Esophagus (tissue), 2 donors: ENCODE measurements around the gene SLC35D2. TPM values are rescaled to one million over a fixed set of nuclear protein-coding genes. Genes with fewer than 3 reads are reported as not detected.
"Not testable (repeated sequence)": the region's sequence is repeated elsewhere in the genome, so short reads cannot be mapped to it uniquely, and the experiment has no call there.

Experiments
- H3K27ac ChIP-seq, 2 donors: one replicate each; pipeline ENCODE4 v1.5.1; 2013; ENCODE audit warnings: low read depth in 2 of 2, mild to moderate bottlenecking in 2 of 2, inconsistent platforms in 1 of 2, low read length in 1 of 2, moderate library complexity in 1 of 2
- H3K27me3 ChIP-seq, 2 donors: one replicate each; pipeline ENCODE4 v1.6.1; 2013; ENCODE audit warnings: low read length in 2 of 2, control low read depth in 1 of 2, mild to moderate bottlenecking in 1 of 2; ENCODE audit not compliant: insufficient read depth in 2 of 2, control insufficient read depth in 1 of 2
- H3K36me3 ChIP-seq, 2 donors: one replicate each; pipeline ENCODE4 v1.6.1; 2013; ENCODE audit warnings: low read length in 1 of 2; ENCODE audit not compliant: control insufficient read depth in 2 of 2, insufficient read depth in 2 of 2
- H3K4me1 ChIP-seq, 2 donors: one replicate each; pipeline ENCODE4 v1.6.1; 2013; ENCODE audit warnings: low read length in 1 of 2; ENCODE audit not compliant: control insufficient read depth in 2 of 2, insufficient read depth in 2 of 2
- H3K4me3 ChIP-seq, 2 donors: one replicate each; pipeline ENCODE4 v1.5.1; 2013; ENCODE audit warnings: low read length in 2 of 2, mild to moderate bottlenecking in 2 of 2, low read depth in 1 of 2, moderate library complexity in 1 of 2
- H3K9me3 ChIP-seq, 2 donors: one replicate each; pipeline ENCODE4 v1.6.1; 2013; ENCODE audit warnings: mild to moderate bottlenecking in 2 of 2, low read depth in 1 of 2, low read length in 1 of 2, moderate library complexity in 1 of 2; ENCODE audit not compliant: control insufficient read depth in 2 of 2, insufficient read depth in 1 of 2
- WGBS, 2 donors: extraction: QIAGEN DNeasy Blood & Tissue Kit; methylation state at CpG; one replicate each; pipeline ENCODE4 v1.1.7; 2013; 5-methylcytosine and 5-hydroxymethylcytosine counted together
- polyA plus RNA-seq, 2 donors: library from polyadenylated mRNA; stranded (reverse); fragments of 200-250 nt; gene quantifications; one replicate each; pipeline ENCODE4 v1.2.3, GENCODE V29; 2013
- donor health status: healthy with polysubstance abuse.
- donor health status: Bipolar disorder and iron deficiency.

Gene SLC35D2
- polyA plus RNA-seq, 2 donors: 8.1 to 10.3 TPM

DNA sequence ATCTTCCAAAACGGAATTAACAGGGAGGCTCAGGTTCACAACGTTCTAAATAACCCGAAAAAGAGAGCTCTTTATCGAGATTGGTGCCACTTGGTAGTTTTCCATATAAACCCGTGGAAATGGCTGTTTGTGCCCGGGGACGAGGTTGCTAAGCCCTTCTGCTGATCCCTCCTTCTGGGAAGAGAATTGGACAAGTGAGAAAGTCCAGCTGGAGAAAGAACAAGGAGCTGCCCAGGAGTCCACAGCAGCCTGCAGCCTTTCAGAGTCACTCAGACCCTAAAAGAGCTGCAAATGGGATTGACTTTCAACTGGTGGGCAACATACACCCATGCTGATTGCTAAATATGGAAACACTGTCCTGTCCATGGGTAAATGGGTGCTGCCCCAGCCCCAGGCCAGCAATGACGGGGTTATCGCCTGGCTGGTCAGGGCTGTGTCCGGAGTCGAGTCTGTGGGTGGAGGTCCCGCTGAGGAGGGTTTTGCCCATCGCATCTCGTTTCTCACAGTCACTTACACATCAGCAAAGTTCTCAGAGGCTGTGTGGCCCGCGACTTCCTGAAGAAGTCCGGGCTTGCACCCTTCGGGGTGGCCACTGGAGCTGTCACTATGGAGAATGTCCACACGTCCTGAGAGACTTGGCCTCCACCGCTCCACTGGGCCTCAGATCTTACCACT lies 40.8 kb downstream of the SLC35D2 start:
- Histone ChIP-seq H3K4me3 (no peak overlapping the region), H3K36me3 (peaks cover 0 to 1% of the 10 kb centered on the region in 2 donors), H3K9me3 (no peaks in the 10 kb centered on the region), H3K27me3 (no peaks in the 10 kb centered on the region), H3K27ac (no peak overlapping the region), H3K4me1 (no peaks in the 10 kb centered on the region)
- WGBS, 2 donors: 78 to 84% methylated on average over 20 of the region's 20 CpGs

DNA sequence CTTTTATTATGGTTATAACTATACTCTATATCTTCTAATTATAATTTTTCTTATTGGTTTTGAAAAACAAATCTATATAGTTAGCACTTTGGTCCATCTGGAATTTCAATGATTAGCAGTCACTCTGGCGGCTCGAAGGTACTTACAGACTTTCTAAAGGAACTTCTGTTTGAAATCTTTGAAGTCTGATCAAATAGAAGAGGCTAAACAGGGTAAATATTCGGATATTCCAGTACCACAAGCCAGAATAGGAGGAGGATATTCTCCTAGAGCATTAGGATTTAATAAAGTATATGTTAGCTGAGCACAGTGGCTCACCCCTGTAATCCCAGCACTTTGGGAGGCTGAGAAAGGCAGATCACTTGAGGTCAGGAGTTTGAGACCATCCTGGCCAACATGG lies 42.8 kb downstream of the SLC35D2 start:
- no peaks in the 10 kb centered on the region for H3K36me3 ChIP-seq
- no peaks in the 10 kb centered on the region for H3K4me1 ChIP-seq
- H3K9me3 ChIP-seq: no peaks in the 10 kb centered on the region
- H3K4me3 ChIP-seq: no peak overlapping the region
- WGBS, 2 donors: 84 to 93% methylated on average over 3 of the region's 3 CpGs
- H3K27ac ChIP-seq: no peak overlapping the region
- no peaks in the 10 kb centered on the region for H3K27me3 ChIP-seq

DNA sequence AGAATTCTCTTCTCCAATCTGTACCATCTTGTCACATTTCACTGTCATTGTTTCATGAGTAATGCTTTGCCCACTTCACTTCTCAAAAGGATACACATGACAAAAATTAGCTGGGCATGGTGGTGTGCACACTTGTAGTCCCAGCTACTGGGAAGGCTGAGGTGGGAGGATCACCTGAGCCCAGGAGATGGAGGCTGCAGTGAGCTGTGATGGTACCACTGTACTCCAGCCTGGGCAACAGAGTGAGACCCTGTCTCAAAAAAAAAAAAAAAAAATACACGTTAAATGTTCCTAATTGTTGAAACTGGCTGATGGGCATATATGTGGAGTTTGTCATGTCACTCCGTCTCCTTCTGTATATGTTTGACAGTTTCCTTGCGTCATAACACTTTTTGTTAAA lies 45.2 kb downstream of the SLC35D2 start:
- Histone ChIP-seq H3K4me3 (no peak overlapping the region), H3K9me3 (no peaks in the 10 kb centered on the region), H3K4me1 (no peaks in the 10 kb centered on the region), H3K36me3 (no peaks in the 10 kb centered on the region), H3K27ac (no peak overlapping the region), H3K27me3 (no peaks in the 10 kb centered on the region)
- WGBS, 2 donors: 96% methylated on average over 3 of the region's 3 CpGs

DNA sequence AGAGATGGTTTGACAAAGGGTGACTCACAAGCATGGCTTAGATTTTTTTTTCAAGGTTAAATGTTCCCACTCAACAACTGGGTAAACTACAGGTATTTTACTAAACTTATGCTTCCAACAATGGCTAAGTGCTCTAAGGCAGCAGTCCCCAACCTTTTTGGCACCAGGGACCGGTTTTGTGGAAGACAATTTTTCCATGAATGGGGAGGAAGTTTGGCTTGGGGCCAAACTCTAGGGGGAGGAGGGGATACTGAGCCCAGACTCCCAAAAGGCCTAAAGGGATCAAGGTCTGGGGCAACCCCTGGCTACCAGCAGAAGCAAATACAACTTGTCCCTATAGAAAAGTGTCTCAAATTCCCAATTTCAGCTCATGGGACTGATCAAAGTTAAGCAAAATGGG lies 49.6 kb downstream of the SLC35D2 start:
- WGBS, 2 donors: 48 to 68% methylated on average over 1 of the region's 1 CpG
- Histone ChIP-seq H3K36me3 (no peaks in the 10 kb centered on the region), H3K27ac (no peak overlapping the region), H3K4me1 (no peaks in the 10 kb centered on the region), H3K9me3 (no peaks in the 10 kb centered on the region), H3K4me3 (no peak overlapping the region), H3K27me3 (no peaks in the 10 kb centered on the region)

DNA sequence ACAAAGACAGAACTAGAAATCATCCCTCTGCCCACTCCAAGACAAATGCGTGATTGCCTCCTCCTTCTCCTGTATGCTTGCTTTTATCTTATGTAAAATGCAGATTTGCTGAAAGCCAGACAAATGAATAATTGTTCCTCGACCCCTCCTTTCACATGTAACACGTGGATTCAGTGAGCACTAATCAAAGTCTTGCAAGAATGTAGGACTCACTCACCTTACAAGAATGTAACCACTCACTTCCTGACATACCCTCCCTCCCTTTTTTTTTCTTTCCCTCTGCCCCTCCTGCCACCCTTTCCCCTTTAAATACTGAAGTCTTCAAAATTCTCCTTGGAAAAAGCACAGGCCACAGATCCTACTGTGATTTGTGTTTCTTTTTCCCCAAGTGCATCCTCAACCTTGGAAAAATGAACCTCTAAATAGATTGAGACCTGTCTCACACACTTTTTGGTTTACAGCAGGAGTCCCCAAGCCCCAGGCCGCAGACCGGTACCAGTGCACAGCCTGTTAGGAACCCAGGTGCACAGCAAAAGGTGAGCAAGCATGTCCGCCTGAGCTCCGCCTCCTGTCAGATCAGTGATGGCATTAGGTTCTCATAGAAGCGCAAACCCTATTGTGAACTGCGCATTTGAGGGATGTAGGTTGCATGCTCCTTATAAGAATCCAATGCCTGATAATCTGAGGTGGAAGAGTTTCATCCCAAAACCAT lies 52.1 kb downstream of the SLC35D2 start:
- H3K4me1 ChIP-seq: no peaks in the 10 kb centered on the region
- no peaks in the 10 kb centered on the region for H3K9me3 ChIP-seq
- no peak overlapping the region for H3K4me3 ChIP-seq
- no peaks in the 10 kb centered on the region for H3K36me3 ChIP-seq
- 87 to 88% methylated on average over 9 of the region's 9 CpGs for WGBS, 2 donors
- no peak overlapping the region for H3K27ac ChIP-seq
- H3K27me3 ChIP-seq: no peaks in the 10 kb centered on the region

DNA sequence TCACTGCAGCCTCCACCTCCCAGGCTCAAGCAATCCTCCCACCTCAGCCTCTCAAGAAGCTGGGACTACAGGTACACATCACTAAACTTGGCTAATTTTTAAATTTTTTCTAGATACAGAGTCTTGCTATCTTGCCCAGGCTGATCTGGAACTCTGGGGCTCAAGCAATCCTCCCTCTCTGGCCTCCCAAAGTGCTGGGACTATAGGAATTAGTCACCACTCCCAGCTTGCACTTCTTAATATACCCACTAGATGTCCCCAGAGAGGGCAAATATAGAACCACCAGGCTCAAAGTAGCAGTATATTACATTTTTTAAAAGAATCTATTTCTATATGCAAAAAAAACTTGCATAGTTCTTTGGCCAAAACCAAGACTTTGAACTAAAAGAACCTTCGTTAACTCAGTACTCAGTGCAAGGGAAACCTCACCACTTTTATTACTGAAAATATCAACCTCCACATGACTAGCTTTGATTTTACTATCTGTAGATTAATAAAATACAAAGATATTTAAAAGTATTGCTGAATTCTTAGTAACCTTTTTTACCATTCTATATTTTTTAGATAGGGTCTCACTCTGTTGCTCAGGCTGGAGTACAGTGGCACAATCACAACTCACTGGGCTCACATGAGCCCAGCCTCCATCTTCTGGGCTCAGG lies 55.7 kb downstream of the SLC35D2 start:
- H3K4me1 ChIP-seq: no peaks in the 10 kb centered on the region
- H3K27ac ChIP-seq: no peak overlapping the region
- H3K4me3 ChIP-seq: no peak overlapping the region
- H3K36me3 ChIP-seq: no peaks in the 10 kb centered on the region
- WGBS, 2 donors: 14 to 24% methylated on average over 1 of the region's 1 CpG
- no peaks in the 10 kb centered on the region for H3K27me3 ChIP-seq
- peaks cover 0 to 2% of the 10 kb centered on the region in 2 donors for H3K9me3 ChIP-seq

DNA sequence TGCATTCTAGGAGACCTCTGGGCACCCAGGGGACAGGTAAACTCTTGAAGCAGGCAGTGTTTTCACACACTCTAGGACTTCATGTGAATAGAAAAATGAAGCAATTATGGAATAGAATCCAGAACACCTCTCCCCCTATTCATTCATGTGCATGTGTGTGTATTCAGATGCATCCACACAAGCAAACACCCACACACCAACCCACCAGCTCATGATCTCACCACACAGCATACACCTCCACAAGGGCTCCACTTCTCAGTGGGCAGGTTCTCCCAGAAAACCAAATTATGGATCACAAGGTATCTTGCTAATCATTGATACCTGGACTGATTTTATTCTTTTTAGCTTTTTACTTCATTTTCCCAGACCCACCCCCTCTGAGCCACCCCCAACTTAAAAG lies 60.3 kb downstream of the SLC35D2 start:
- Histone ChIP-seq H3K4me3 (no peak overlapping the region), H3K9me3 (peaks cover 0 to 2% of the 10 kb centered on the region in 2 donors), H3K27ac (no peak overlapping the region), H3K4me1 (no peaks in the 10 kb centered on the region), H3K27me3 (no peaks in the 10 kb centered on the region), H3K36me3 (peaks cover 0 to 3% of the 10 kb centered on the region in 2 donors)

DNA sequence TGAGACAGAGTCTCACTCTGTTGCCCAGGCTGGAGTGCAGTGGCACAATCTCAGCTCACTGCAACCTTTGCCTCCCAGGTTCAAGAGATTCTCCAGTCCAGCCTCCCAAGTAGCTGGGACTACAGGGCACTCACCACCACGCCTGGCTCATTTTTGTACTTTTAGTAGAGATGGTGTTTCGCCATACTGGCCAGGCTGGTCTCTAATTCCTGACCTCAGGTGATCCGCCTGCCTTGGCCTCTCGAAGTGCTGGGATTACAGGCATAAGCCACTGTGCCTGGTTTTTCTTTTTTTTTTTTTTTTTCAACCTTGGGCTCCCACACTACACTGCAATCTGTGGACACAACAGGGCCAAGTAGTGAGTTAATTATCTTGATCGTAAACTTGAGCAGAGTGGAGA lies 60.8 kb downstream of the SLC35D2 start:
- H3K4me3 ChIP-seq, H3K4me1 ChIP-seq, H3K27me3 ChIP-seq, H3K9me3 ChIP-seq, H3K36me3 ChIP-seq, H3K27ac ChIP-seq: not testable (repeated sequence)
- WGBS, 2 donors: 87 to 89% methylated on average over 5 of the region's 5 CpGs

DNA sequence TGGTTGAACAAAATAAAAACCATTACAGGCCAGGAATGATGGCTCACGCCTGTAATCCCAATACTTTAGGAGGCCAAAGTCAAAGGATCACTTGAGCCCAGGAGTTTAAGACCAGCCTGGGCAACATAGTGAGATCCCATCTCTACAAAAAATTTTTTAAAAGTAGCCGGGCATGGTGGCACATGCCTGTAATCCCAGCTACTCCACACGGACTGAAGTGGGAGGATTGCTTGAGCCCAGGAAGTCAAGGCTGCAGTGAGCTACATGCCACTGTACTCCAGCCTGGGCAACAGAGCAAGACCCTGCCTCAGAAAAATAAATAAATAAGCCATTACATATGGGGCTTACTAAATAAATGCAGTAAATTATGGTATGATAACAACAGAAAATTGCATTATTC lies 61.3 kb downstream of the SLC35D2 start:
- not testable (repeated sequence) for H3K36me3 ChIP-seq

More for the DNA sequence above, 61.3 kb downstream of the SLC35D2 start:
- H3K4me1 ChIP-seq, H3K9me3 ChIP-seq, H3K4me3 ChIP-seq, H3K27me3 ChIP-seq, H3K27ac ChIP-seq: not testable (repeated sequence)
- 81% methylated on average over 3 of the region's 3 CpGs for WGBS, 2 donors
